ENCODE data around the gene KRT8. TPM values are rescaled to one million over a fixed set of nuclear protein-coding genes. Genes with fewer than 3 reads are reported as not detected.
A peak's percentile ranks its signal among the peaks of the same experiment; 100 is the strongest.

KRT8 gene
- total RNA-seq, 2 donors from 2014 or later, result 182 to 536 TPM

- TF ChIP-seq POLR2A (IDR thresholded peaks at IDR 0.05), result no peak
- TF ChIP-seq POLR2AphosphoS5 (IDR thresholded peaks at IDR 0.05), result no peak
- TF ChIP-seq CTCF (IDR thresholded peaks at IDR 0.05), result no peak
- Histone ChIP-seq H3K27ac (peak overlapping the region; percentile 15 to 98), H3K4me1 (replicated peaks) (peaks cover 20% of the 10 kb centered on the region), H3K27me3 (replicated peaks; ENCODE audit: insufficient read depth) (no peaks in the 10 kb centered on the region), H3K4me3 (no peak overlapping the region), H3K36me3 (no peaks in the 10 kb centered on the region), H3K9me3 (no peaks in the 10 kb centered on the region)
- intact Hi-C loops (cut with DNase I), result no loop called here
- WGBS, result 84% methylated on average over 10 of the region's 10 CpGs
- DNase-seq (ENCODE audit: low spot score), result no peak
Measured at GRCh38 chr12:52910248-52910883, 5.5 kb upstream of the KRT8 start.

GRCh38 chr12:52909796-52910195 is 4.9 kb upstream of the KRT8 start:
- no peak for DNase-seq (ENCODE audit: low spot score)
- Histone ChIP-seq H3K4me3 (no peak overlapping the region), H3K36me3 (no peaks in the 10 kb centered on the region), H3K27me3 (replicated peaks; ENCODE audit: insufficient read depth) (no peaks in the 10 kb centered on the region), H3K4me1 (replicated peaks) (peaks cover 20% of the 10 kb centered on the region), H3K9me3 (no peaks in the 10 kb centered on the region), H3K27ac (peak overlapping the region; percentile 97 to 98)
- WGBS, result 98% methylated on average over 3 of the region's 3 CpGs
- intact Hi-C loops (cut with DNase I), result no loop called here
- TF ChIP-seq CTCF (IDR thresholded peaks at IDR 0.05), result no peak
- no peak for TF ChIP-seq POLR2A (IDR thresholded peaks at IDR 0.05)
- TF ChIP-seq POLR2AphosphoS5 (IDR thresholded peaks at IDR 0.05), result no peak

GRCh38 chr12:52909331-52909730 is 4.5 kb upstream of the KRT8 start:
- 74% methylated on average over 2 of the region's 2 CpGs for WGBS
- H3K27ac ChIP-seq, result peak overlapping the region; percentile 97 to 98
- intact Hi-C loops (cut with DNase I), result no loop called here

GRCh38 chr12:52907092-52907810 is 2.4 kb upstream of the KRT8 start:
- H3K27ac ChIP-seq, result peak overlapping the region; percentile 97 to 98
- no peaks in the 10 kb centered on the region for H3K9me3 ChIP-seq
- no peak overlapping the region for H3K4me3 ChIP-seq
- peaks cover 20% of the 10 kb centered on the region for H3K4me1 ChIP-seq (replicated peaks)
- DNase-seq (ENCODE audit: low spot score), result peak; percentile 96
- peak; percentile 90 for TF ChIP-seq POLR2AphosphoS5 (IDR thresholded peaks at IDR 0.05)
- TF ChIP-seq CTCF (IDR thresholded peaks at IDR 0.05), result peak in 1 of 4 experiments; percentile 12
- peak; percentile 30 for TF ChIP-seq POLR2A (IDR thresholded peaks at IDR 0.05)
- H3K27me3 ChIP-seq (replicated peaks; ENCODE audit: insufficient read depth), result no peaks in the 10 kb centered on the region
- WGBS, result 19% methylated on average over 7 of the region's 7 CpGs
- intact Hi-C loops (cut with DNase I), result no loop called here
- H3K36me3 ChIP-seq, result no peaks in the 10 kb centered on the region

More at GRCh38 chr12:52909331-52909730, 4.5 kb upstream of the KRT8 start:
- H3K4me1 ChIP-seq (replicated peaks), result peaks cover 20% of the 10 kb centered on the region
- no peak for TF ChIP-seq CTCF (IDR thresholded peaks at IDR 0.05)
- TF ChIP-seq POLR2A (IDR thresholded peaks at IDR 0.05), result no peak
- TF ChIP-seq POLR2AphosphoS5 (IDR thresholded peaks at IDR 0.05), result no peak
- H3K36me3 ChIP-seq, result no peaks in the 10 kb centered on the region
- H3K27me3 ChIP-seq (replicated peaks; ENCODE audit: insufficient read depth), result no peaks in the 10 kb centered on the region
- no peak overlapping the region for H3K4me3 ChIP-seq
- no peaks in the 10 kb centered on the region for H3K9me3 ChIP-seq
- DNase-seq (ENCODE audit: low spot score), result no peak

All from prostate gland (tissue), 2 donors.